HEK293 (cell line): Measurements from ENCODE around the gene SRP9.

ENCODE experiments used
- CTCF ChIA-PET: fragments of 350-600 bp; formaldehyde crosslinking; extraction: SDS; loops from one replicate; lab custom pipeline; 2021; ENCODE audit warnings: antibody characterized with exemption; lab: Yijun Ruan, JAX
- POLR2A ChIA-PET: fragments of 300-600 bp; formaldehyde crosslinking; extraction: SDS; loops from one replicate; lab custom pipeline; 2020; ENCODE audit warnings: antibody characterized with exemption, inconsistent platforms; lab: Yijun Ruan, JAX
- H3K27ac ChIP-seq: fragments of 200-500 bp; sonication (Bioruptor generic); 2 replicates; pipeline ENCODE4 v1.5.1; 2014; ENCODE audit warnings: low read depth, low read length, control low read depth, inconsistent platforms; ENCODE audit errors: extremely low read depth
- H3K36me3 ChIP-seq, 2 experiments: fragments of 200-500 bp in 1 of 2; sonication (Bioruptor generic) in 1 of 2; 1 replicate in 1 of 2; 2 replicates in 1 of 2; pipeline ENCODE4 v1.5.1; 2014 to 2017; ENCODE audit warnings: inconsistent platforms in 2 of 2, low read length in 2 of 2; ENCODE audit not compliant: control insufficient read depth in 2 of 2, insufficient read depth in 1 of 2
- H3K4me1 ChIP-seq: fragments of 200-500 bp; sonication (Bioruptor generic); 2 replicates; pipeline ENCODE4 v1.5.1; 2014; ENCODE audit warnings: mild to moderate bottlenecking, low read length, inconsistent platforms; ENCODE audit not compliant: control insufficient read depth, insufficient read depth
- H3K4me3 ChIP-seq: 2 replicates; pipeline ENCODE4 v1.5.1; 2011; ENCODE audit warnings: low read depth, mild to moderate bottlenecking, control low read depth, low read length, moderate library complexity
- H3K9me3 ChIP-seq: fragments of 200-500 bp; sonication (Bioruptor generic); 2 replicates; pipeline ENCODE4 v1.5.1; 2014; ENCODE audit warnings: low read depth, low read length, inconsistent platforms; ENCODE audit not compliant: control insufficient read depth, insufficient read depth
- BCL11B ChIP-seq: fragments of 450-650 bp; formaldehyde crosslinking; IDR thresholded peaks from 2 replicates; pipeline ENCODE4 v1.5.1; 2016; ENCODE audit warnings: low read depth, missing biosample characterization, missing genetic modification characterization
- FEZF1 ChIP-seq: fragments of 450-650 bp; formaldehyde crosslinking; IDR thresholded peaks from 2 replicates; pipeline ENCODE4 v1.5.1; 2016; ENCODE audit warnings: missing biosample characterization, missing genetic modification characterization
- GLIS2 ChIP-seq: fragments of 450-650 bp; formaldehyde crosslinking; IDR thresholded peaks from 2 replicates; pipeline ENCODE4 v1.5.1; 2016; ENCODE audit warnings: missing biosample characterization, missing genetic modification characterization
- MZF1 ChIP-seq: fragments of 450-650 bp; formaldehyde crosslinking; IDR thresholded peaks from 2 replicates; pipeline ENCODE4 v1.5.1; 2017; ENCODE audit warnings: missing biosample characterization, missing genetic modification characterization, borderline replicate concordance
- PRDM1 ChIP-seq: fragments of 450-650 bp; formaldehyde crosslinking; IDR thresholded peaks from 2 replicates; pipeline ENCODE4; 2016; ENCODE audit warnings: missing biosample characterization, missing genetic modification characterization
- SP7 ChIP-seq: fragments of 450-650 bp; formaldehyde crosslinking; IDR thresholded peaks from 2 replicates; pipeline ENCODE4 v1.5.1; 2016; ENCODE audit warnings: missing biosample characterization, missing genetic modification characterization
- ZFP69B ChIP-seq: fragments of 450-650 bp; formaldehyde crosslinking; IDR thresholded peaks from 2 replicates; pipeline ENCODE4 v1.5.1; 2016; ENCODE audit warnings: missing biosample characterization, missing genetic modification characterization
- ZIC2 ChIP-seq: fragments of 450-650 bp; formaldehyde crosslinking; IDR thresholded peaks from 2 replicates; pipeline ENCODE4 v1.5.1; 2016; ENCODE audit warnings: missing biosample characterization, missing genetic modification characterization
- ZNF24 ChIP-seq: fragments of 450-650 bp; formaldehyde crosslinking; IDR thresholded peaks from 2 replicates; pipeline ENCODE4 v1.5.1; 2016; ENCODE audit warnings: missing biosample characterization, missing genetic modification characterization
- ZNF292 ChIP-seq: fragments of 450-650 bp; formaldehyde crosslinking; IDR thresholded peaks from 2 replicates; pipeline ENCODE4 v1.5.1; 2016; ENCODE audit warnings: low read depth, missing biosample characterization, missing genetic modification characterization, borderline replicate concordance
- ZNF302 ChIP-seq: fragments of 450-650 bp; formaldehyde crosslinking; IDR thresholded peaks from 2 replicates; pipeline ENCODE4 v1.5.1; 2016; ENCODE audit warnings: missing biosample characterization, missing genetic modification characterization, low read depth
- ZNF561 ChIP-seq: fragments of 450-650 bp; IDR thresholded peaks from 2 replicates; pipeline ENCODE4 v1.5.1; 2018; ENCODE audit warnings: missing biosample characterization, missing genetic modification characterization, borderline replicate concordance
- TF ChIP-seq, protein P1 (sequence below): fragments of 450-650 bp; formaldehyde crosslinking; IDR thresholded peaks from 2 replicates; pipeline ENCODE4 v1.5.1; 2016; ENCODE audit warnings: missing biosample characterization, missing genetic modification characterization
- TF ChIP-seq, protein P2 (sequence below): fragments of 450-650 bp; formaldehyde crosslinking; IDR thresholded peaks from 2 replicates; pipeline ENCODE4 v1.5.1; 2016; ENCODE audit warnings: missing biosample characterization, missing genetic modification characterization
- TF ChIP-seq, protein P3 (sequence below): fragments of 450-650 bp; formaldehyde crosslinking; IDR thresholded peaks from 2 replicates; pipeline ENCODE4 v1.5.1; 2016; ENCODE audit warnings: missing biosample characterization, missing genetic modification characterization
- TF ChIP-seq, protein P4 (sequence below): fragments of 450-650 bp; formaldehyde crosslinking; IDR thresholded peaks from 2 replicates; pipeline ENCODE4 v1.5.1; 2016; ENCODE audit warnings: missing biosample characterization, missing genetic modification characterization
- TF ChIP-seq, protein P5 (sequence below): fragments of 450-650 bp; formaldehyde crosslinking; IDR thresholded peaks from 2 replicates; pipeline ENCODE4 v1.5.1; 2017; ENCODE audit warnings: missing biosample characterization, missing genetic modification characterization

The SRP9 gene

DNA sequence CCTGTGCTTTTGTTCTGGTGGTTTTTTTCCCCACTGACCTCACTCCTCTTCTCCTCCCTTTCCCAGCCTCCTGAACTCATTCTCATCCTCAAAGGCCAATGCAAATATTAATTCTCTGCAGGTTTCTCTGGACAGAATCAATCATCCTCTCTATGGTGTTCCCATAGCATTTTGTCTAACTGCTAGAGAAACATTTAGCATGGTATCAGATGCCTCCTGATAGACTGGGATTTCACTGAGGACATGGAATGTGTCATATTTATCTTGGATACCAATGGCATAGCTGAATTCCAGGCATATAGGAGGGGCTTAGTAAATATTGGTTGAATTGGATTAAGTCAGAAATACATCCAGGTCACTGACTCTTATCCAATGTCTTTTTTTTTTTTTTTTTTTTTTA lies 46.1 kb upstream of the SRP9 start:
- no peaks in the 10 kb centered on the region for H3K36me3 ChIP-seq
- H3K4me1 ChIP-seq: peaks cover 6% of the 10 kb centered on the region
- no peaks in the 10 kb centered on the region for H3K9me3 ChIP-seq
- POLR2A ChIA-PET: interaction anchor here (1.0 kb wide), 1 partner anchor 46 kb away, joined by 3 read pairs; the partner anchor contains the start of gene SRP9
- H3K27ac ChIP-seq: no peak overlapping the region
- CTCF ChIA-PET: interaction anchor here (0.8 to 1.0 kb wide), 3 partner anchors 29 to 250 kb away, joined by 3 to 4 read pairs (median 3); no protein-coding TSS in a partner anchor
- H3K4me3 ChIP-seq: no peak overlapping the region
- TF ChIP-seq ZFP69B: no peak
- TF ChIP-seq, protein P1, sequence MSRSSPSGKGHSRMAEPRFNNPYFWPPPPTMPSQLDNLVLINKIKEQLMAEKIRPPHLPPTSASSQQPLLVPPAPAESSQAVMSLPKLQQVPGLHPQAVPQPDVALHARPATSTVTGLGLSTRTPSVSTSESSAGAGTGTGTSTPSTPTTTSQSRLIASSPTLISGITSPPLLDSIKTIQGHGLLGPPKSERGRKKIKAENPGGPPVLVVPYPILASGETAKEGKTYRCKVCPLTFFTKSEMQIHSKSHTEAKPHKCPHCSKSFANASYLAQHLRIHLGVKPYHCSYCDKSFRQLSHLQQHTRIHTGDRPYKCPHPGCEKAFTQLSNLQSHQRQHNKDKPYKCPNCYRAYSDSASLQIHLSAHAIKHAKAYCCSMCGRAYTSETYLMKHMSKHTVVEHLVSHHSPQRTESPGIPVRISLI: peak; percentile 23; the same call in 1 of the 2 replicates

DNA sequence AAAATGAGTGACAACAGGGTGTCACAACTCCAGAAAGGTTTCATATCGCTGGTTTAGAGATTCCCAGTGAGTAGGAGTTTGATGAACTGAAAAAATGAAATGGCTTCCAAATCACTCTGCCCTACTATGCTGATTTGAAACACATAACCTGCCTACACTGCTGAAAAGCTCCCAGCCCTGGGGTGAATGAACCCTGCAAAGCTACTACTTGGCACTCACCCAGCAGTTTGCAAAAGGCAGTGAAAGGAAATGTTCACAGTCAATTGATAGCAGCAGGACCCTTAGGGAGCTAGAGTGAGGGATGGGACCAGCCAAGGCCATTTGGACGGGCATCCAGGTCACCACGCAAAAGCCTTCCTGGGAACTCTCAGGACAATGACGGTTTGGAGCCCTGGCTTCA lies 44.4 kb upstream of the SRP9 start:
- Histone ChIP-seq H3K9me3 (no peaks in the 10 kb centered on the region), H3K4me3 (no peak overlapping the region), H3K4me1 (peaks cover 17% of the 10 kb centered on the region), H3K36me3 (no peaks in the 10 kb centered on the region), H3K27ac (no peak overlapping the region)
- TF ChIP-seq, protein P2, sequence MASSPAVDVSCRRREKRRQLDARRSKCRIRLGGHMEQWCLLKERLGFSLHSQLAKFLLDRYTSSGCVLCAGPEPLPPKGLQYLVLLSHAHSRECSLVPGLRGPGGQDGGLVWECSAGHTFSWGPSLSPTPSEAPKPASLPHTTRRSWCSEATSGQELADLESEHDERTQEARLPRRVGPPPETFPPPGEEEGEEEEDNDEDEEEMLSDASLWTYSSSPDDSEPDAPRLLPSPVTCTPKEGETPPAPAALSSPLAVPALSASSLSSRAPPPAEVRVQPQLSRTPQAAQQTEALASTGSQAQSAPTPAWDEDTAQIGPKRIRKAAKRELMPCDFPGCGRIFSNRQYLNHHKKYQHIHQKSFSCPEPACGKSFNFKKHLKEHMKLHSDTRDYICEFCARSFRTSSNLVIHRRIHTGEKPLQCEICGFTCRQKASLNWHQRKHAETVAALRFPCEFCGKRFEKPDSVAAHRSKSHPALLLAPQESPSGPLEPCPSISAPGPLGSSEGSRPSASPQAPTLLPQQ (tag by site-specific recombination): no peak
- peak; percentile 93 for TF ChIP-seq ZNF561 (tag by site-specific recombination)
- TF ChIP-seq BCL11B (tag by site-specific recombination): no peak
- TF ChIP-seq FEZF1 (tag by site-specific recombination): peak; percentile 47; the same call in 1 of the 2 replicates
- ChIA-PET CTCF (interaction anchor here (0.5 to 5.7 kb wide), 3 partner anchors 11 to 131 kb away, joined by 3 to 54 read pairs (median 3); no protein-coding TSS in a partner anchor), POLR2A (no interaction called here)

DNA sequence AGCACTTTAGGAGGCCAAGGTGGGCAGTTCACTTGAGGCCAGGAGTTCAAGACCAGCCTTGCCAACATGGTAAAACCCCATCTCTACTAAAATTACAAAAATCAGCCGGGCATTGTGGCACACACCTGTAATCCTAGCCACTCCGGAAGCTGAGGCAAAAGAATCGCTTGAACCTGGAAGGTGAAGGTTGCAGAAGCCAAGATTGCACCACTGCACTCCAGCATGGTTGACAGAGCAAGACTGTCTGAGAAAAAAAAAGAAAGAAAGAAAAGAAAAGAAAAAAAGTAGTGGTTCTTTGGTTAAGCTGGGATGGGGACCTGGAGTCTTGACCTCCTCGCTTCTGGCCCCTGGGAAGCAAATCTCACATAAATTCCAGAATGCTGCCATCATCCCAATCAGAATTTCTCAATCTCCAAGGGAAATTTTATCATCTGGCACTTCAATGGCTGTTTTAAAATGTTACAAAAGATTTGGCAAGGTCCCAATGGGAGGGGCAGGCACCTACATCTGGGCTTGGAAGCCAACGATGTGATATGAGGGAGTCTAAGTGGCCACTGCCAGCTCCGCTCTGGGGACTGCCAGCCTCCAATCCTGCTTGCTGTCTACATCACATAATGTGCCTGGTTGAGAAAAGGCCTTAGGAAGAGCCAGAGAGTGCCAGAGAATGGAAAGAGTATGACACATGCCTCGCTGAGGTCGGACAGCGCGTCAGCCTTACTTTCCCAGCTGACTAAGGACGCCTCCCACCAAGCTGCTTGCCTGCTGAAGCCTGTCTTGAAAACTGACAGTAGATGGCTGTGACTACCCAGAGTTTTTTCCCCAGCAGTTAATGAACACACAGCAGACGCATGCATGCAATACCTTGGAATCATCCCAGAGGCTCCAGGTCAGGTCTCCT lies 42.1 kb upstream of the SRP9 start:
- Histone ChIP-seq H3K9me3 (no peaks in the 10 kb centered on the region), H3K27ac (no peak overlapping the region), H3K4me3 (no peak overlapping the region), H3K4me1 (peaks cover 17% of the 10 kb centered on the region), H3K36me3 (no peaks in the 10 kb centered on the region)
- CTCF ChIA-PET: interaction anchor here (0.7 to 5.7 kb wide), 7 partner anchors 11 to 91 kb away, joined by 3 to 54 read pairs (median 5); no protein-coding TSS in a partner anchor
- POLR2A ChIA-PET: interaction anchor here (0.6 to 3.1 kb wide), 20 partner anchors 9 to 176 kb away, joined by 3 to 27 read pairs (median 6); partner anchors contain the start of genes ENAH and SRP9
- peak; percentile 42; the same call in 1 of the 2 replicates for TF ChIP-seq GLIS2 (tag by site-specific recombination)
- no peak for TF ChIP-seq ZNF302 (tag by site-specific recombination)
- TF ChIP-seq PRDM1 (tag by site-specific recombination): peak; percentile 98
- TF ChIP-seq, protein P3, sequence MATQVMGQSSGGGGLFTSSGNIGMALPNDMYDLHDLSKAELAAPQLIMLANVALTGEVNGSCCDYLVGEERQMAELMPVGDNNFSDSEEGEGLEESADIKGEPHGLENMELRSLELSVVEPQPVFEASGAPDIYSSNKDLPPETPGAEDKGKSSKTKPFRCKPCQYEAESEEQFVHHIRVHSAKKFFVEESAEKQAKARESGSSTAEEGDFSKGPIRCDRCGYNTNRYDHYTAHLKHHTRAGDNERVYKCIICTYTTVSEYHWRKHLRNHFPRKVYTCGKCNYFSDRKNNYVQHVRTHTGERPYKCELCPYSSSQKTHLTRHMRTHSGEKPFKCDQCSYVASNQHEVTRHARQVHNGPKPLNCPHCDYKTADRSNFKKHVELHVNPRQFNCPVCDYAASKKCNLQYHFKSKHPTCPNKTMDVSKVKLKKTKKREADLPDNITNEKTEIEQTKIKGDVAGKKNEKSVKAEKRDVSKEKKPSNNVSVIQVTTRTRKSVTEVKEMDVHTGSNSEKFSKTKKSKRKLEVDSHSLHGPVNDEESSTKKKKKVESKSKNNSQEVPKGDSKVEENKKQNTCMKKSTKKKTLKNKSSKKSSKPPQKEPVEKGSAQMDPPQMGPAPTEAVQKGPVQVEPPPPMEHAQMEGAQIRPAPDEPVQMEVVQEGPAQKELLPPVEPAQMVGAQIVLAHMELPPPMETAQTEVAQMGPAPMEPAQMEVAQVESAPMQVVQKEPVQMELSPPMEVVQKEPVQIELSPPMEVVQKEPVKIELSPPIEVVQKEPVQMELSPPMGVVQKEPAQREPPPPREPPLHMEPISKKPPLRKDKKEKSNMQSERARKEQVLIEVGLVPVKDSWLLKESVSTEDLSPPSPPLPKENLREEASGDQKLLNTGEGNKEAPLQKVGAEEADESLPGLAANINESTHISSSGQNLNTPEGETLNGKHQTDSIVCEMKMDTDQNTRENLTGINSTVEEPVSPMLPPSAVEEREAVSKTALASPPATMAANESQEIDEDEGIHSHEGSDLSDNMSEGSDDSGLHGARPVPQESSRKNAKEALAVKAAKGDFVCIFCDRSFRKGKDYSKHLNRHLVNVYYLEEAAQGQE (tag by site-specific recombination): peak; percentile 55; the same call in 1 of the 2 replicates
- peak; percentile 70; the same call in 1 of the 2 replicates for TF ChIP-seq ZNF24
- peak; percentile 16; the same call in 1 of the 2 replicates for TF ChIP-seq ZIC2 (tag by site-specific recombination)
- TF ChIP-seq, protein P4, sequence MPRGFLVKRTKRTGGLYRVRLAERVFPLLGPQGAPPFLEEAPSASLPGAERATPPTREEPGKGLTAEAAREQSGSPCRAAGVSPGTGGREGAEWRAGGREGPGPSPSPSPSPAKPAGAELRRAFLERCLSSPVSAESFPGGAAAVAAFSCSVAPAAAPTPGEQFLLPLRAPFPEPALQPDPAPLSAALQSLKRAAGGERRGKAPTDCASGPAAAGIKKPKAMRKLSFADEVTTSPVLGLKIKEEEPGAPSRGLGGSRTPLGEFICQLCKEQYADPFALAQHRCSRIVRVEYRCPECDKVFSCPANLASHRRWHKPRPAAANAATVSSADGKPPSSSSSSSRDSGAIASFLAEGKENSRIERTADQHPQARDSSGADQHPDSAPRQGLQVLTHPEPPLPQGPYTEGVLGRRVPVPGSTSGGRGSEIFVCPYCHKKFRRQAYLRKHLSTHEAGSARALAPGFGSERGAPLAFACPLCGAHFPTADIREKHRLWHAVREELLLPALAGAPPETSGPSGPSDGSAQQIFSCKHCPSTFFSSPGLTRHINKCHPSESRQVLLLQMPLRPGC (tag by site-specific recombination): 0 out of 2 replicates have a peak, but pooled peaks have one; percentile 7
- peak; percentile 24; the same call in 1 of the 2 replicates for TF ChIP-seq ZFP69B
- TF ChIP-seq, protein P5, sequence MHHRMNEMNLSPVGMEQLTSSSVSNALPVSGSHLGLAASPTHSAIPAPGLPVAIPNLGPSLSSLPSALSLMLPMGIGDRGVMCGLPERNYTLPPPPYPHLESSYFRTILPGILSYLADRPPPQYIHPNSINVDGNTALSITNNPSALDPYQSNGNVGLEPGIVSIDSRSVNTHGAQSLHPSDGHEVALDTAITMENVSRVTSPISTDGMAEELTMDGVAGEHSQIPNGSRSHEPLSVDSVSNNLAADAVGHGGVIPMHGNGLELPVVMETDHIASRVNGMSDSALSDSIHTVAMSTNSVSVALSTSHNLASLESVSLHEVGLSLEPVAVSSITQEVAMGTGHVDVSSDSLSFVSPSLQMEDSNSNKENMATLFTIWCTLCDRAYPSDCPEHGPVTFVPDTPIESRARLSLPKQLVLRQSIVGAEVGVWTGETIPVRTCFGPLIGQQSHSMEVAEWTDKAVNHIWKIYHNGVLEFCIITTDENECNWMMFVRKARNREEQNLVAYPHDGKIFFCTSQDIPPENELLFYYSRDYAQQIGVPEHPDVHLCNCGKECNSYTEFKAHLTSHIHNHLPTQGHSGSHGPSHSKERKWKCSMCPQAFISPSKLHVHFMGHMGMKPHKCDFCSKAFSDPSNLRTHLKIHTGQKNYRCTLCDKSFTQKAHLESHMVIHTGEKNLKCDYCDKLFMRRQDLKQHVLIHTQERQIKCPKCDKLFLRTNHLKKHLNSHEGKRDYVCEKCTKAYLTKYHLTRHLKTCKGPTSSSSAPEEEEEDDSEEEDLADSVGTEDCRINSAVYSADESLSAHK (tag by site-specific recombination): no peak
- no peak for TF ChIP-seq MZF1 (tag by site-specific recombination)
- peak; percentile 83 for TF ChIP-seq SP7
- TF ChIP-seq ZNF292: no peak
